NCI-H526 treated with DMSO at 0.1 percent for 48 hours (cell line): ENCODE measurements around the gene CD2.
"Not testable (repeated sequence)": the region's sequence is repeated elsewhere in the genome, so short reads cannot be mapped to it uniquely, and the experiment has no call there.

ENCODE experiments used
- DNase-seq: peaks from one replicate; lab custom pipeline; 2025; lab: John Stamatoyannopoulos, UW

The CD2 gene

GRCh38 chr1:116732726-116733125 lies 21.5 kb upstream of the CD2 start:
- DNase-seq = no peak

- no peak for DNase-seq
Measured at GRCh38 chr1:116733476-116734365, 20.5 kb upstream of the CD2 start.

GRCh38 chr1:116735246-116735645 lies 19.0 kb upstream of the CD2 start:
- no peak for DNase-seq

- DNase-seq = peak; percentile 57
Measured at GRCh38 chr1:116737020-116737854, 17.0 kb upstream of the CD2 start.

- DNase-seq = no peak
Measured at GRCh38 chr1:116737855-116738321, 16.3 kb upstream of the CD2 start.

GRCh38 chr1:116738673-116739370 lies 15.4 kb upstream of the CD2 start:
- DNase-seq = no peak

GRCh38 chr1:116739371-116740012 lies 14.7 kb upstream of the CD2 start:
- no peak for DNase-seq

- DNase-seq = no peak
Measured at GRCh38 chr1:116740296-116740695, 13.9 kb upstream of the CD2 start.

- DNase-seq = no peak
Measured at GRCh38 chr1:116740746-116741145, 13.5 kb upstream of the CD2 start.

GRCh38 chr1:116741836-116742565 lies 12.2 kb upstream of the CD2 start:
- DNase-seq = no peak

GRCh38 chr1:116743535-116743934 lies 10.7 kb upstream of the CD2 start:
- DNase-seq = no peak

- DNase-seq = no peak
Measured at GRCh38 chr1:116748272-116748671, 6.0 kb upstream of the CD2 start.

- no peak for DNase-seq
Measured at GRCh38 chr1:116751146-116751545, 3.1 kb upstream of the CD2 start.

GRCh38 chr1:116751621-116752020 lies 2.6 kb upstream of the CD2 start:
- DNase-seq = no peak

- no peak for DNase-seq
Measured at GRCh38 chr1:116753312-116753711, 918 bp upstream of the CD2 start.

GRCh38 chr1:116755066-116755465 lies 836 bp downstream of the CD2 start:
- DNase-seq = no peak

- DNase-seq = no peak
Measured at GRCh38 chr1:116755681-116756080, 1.5 kb downstream of the CD2 start.

- not testable (repeated sequence) for DNase-seq
Measured at GRCh38 chr1:116756092-116756491, 1.9 kb downstream of the CD2 start.

GRCh38 chr1:116758456-116758815 lies 4.2 kb downstream of the CD2 start:
- DNase-seq = not testable (repeated sequence)

GRCh38 chr1:116759636-116760035 lies 5.4 kb downstream of the CD2 start:
- DNase-seq = no peak

- no peak for DNase-seq
Measured at GRCh38 chr1:116760487-116760886, 6.3 kb downstream of the CD2 start.
